ENCODE results near the gene STOML1. TPM values are rescaled to one million over a fixed set of nuclear protein-coding genes. Genes with fewer than 3 reads are reported as not detected.

The STOML1 gene
- polyA plus RNA-seq, 1 donor (not counting 4 experiments of a cell fraction or from before 2014, with no cell fraction given), result 7.0 TPM

GRCh38 chr15:74034206-74034755 is 42.2 kb upstream of the STOML1 start:
- FAIRE-seq (no peak), DNase-seq (ENCODE audit: low read depth, low spot score) (no peak)
- H3K4me3 ChIP-seq (ENCODE audit: control insufficient read depth in 2 of 3, extremely low read depth in 1 of 3, insufficient read depth in 2 of 3, low read depth in 1 of 3, low read length in 3 of 3), result no peak overlapping the region
- H3K27ac ChIP-seq (ENCODE audit: control insufficient read depth, insufficient read depth, low read length), result no peak overlapping the region
- TF ChIP-seq EZH2 (IDR thresholded peaks at IDR 0.05; ENCODE audit: low read length) (no peak), CTCF (optimal IDR thresholded peaks at IDR 0.05 in 1 of 3, IDR thresholded peaks at IDR 0.05 in 1 of 3, conservative IDR thresholded peaks at IDR 0.05 in 1 of 3; ENCODE audit: extremely low read depth in 1 of 3, insufficient read depth in 2 of 3, low read length in 3 of 3) (no peak)
- no peak overlapping the region for H3K9ac ChIP-seq (ENCODE audit: control insufficient read depth, extremely low read depth, insufficient read depth, low read length)
- no peaks in the 10 kb centered on the region for H3K9me3 ChIP-seq (ENCODE audit: control insufficient read depth, low read depth, low read length)
- H2AFZ ChIP-seq (ENCODE audit: control insufficient read depth, low read length), result no peak overlapping the region
- dilution Hi-C loops (cut with MboI; ENCODE audit: extremely low pct_ligation_motif_present, low sequenced_read_pairs), result no loop called here
- no peaks in the 10 kb centered on the region for H3K27me3 ChIP-seq (ENCODE audit: control insufficient read depth, extremely low read depth, insufficient read depth, low read length)
- no peak overlapping the region for H3K4me2 ChIP-seq (ENCODE audit: control insufficient read depth, extremely low read depth, insufficient read depth, low read depth, low read length)
- H3K79me2 ChIP-seq (ENCODE audit: control insufficient read depth, insufficient read depth, low read length), result peaks cover 4% of the 10 kb centered on the region
- peaks cover 41 to 52% of the 10 kb centered on the region in 2 experiments for H3K36me3 ChIP-seq (ENCODE audit: control insufficient read depth in 2 of 2, extremely low read depth in 1 of 2, insufficient read depth in 2 of 2, low read length in 2 of 2)
- no peaks in the 10 kb centered on the region for H3K9me1 ChIP-seq (ENCODE audit: control insufficient read depth, extremely low read depth, insufficient read depth, low read length)
- H4K20me1 ChIP-seq (ENCODE audit: control insufficient read depth, extremely low read depth, insufficient read depth, low read length), result no peaks in the 10 kb centered on the region
- H3K4me1 ChIP-seq (ENCODE audit: control insufficient read depth, extremely low read depth, insufficient read depth, low read length), result no peaks in the 10 kb centered on the region

GRCh38 chr15:74032606-74033561 is 40.8 kb upstream of the STOML1 start:
- FAIRE-seq (no peak), DNase-seq (ENCODE audit: low read depth, low spot score) (no peak)
- Histone ChIP-seq H3K4me3 (ENCODE audit: control insufficient read depth in 2 of 3, extremely low read depth in 1 of 3, insufficient read depth in 2 of 3, low read depth in 1 of 3, low read length in 3 of 3) (no peak overlapping the region), H3K9me3 (ENCODE audit: control insufficient read depth, low read depth, low read length) (no peaks in the 10 kb centered on the region), H3K27me3 (ENCODE audit: control insufficient read depth, extremely low read depth, insufficient read depth, low read length) (no peaks in the 10 kb centered on the region), H3K4me1 (ENCODE audit: control insufficient read depth, extremely low read depth, insufficient read depth, low read length) (no peaks in the 10 kb centered on the region), H3K4me2 (ENCODE audit: control insufficient read depth, extremely low read depth, insufficient read depth, low read depth, low read length) (no peak overlapping the region), H3K9me1 (ENCODE audit: control insufficient read depth, extremely low read depth, insufficient read depth, low read length) (no peaks in the 10 kb centered on the region), H3K27ac (ENCODE audit: control insufficient read depth, insufficient read depth, low read length) (no peak overlapping the region), H3K9ac (ENCODE audit: control insufficient read depth, extremely low read depth, insufficient read depth, low read length) (no peak overlapping the region), H3K36me3 (ENCODE audit: control insufficient read depth in 2 of 2, extremely low read depth in 1 of 2, insufficient read depth in 2 of 2, low read length in 2 of 2) (peaks cover 41 to 55% of the 10 kb centered on the region in 2 experiments), H2AFZ (ENCODE audit: control insufficient read depth, low read length) (no peak overlapping the region), H4K20me1 (ENCODE audit: control insufficient read depth, extremely low read depth, insufficient read depth, low read length) (no peaks in the 10 kb centered on the region), H3K79me2 (ENCODE audit: control insufficient read depth, insufficient read depth, low read length) (peaks cover 9% of the 10 kb centered on the region)
- dilution Hi-C loops (cut with MboI; ENCODE audit: extremely low pct_ligation_motif_present, low sequenced_read_pairs), result no loop called here
- TF ChIP-seq EZH2 (IDR thresholded peaks at IDR 0.05; ENCODE audit: low read length), result no peak
- no peak for TF ChIP-seq CTCF (optimal IDR thresholded peaks at IDR 0.05 in 1 of 3, IDR thresholded peaks at IDR 0.05 in 1 of 3, conservative IDR thresholded peaks at IDR 0.05 in 1 of 3; ENCODE audit: extremely low read depth in 1 of 3, insufficient read depth in 2 of 3, low read length in 3 of 3)
